Upper lobe of left lung (tissue), 6 donors: ENCODE measurements around the gene CPNE5. TPM values are rescaled to one million over a fixed set of nuclear protein-coding genes. Genes with fewer than 3 reads are reported as not detected.

ENCODE experiments used
- ATAC-seq, 2 donors: fragments of 200-7000 bp; cut with Tn5 transposase; one replicate each; pipeline ENCODE4 v1.9.1; 2022; ENCODE audit warnings: mild to moderate bottlenecking in 2 of 2, moderate library complexity in 2 of 2; ENCODE audit not compliant: low FRiP score in 2 of 2
- DNase-seq, 2 donors: peaks; one replicate each; pipeline ENCODE4 v3.0.0-alpha.2; 2019 to 2020
- H3K27ac ChIP-seq, 4 donors: fragments of 200-600 bp; sonication (generic); one replicate each; pipeline ENCODE4 v1.5.1; 2016 to 2019
- H3K27me3 ChIP-seq, 4 donors: fragments of 200-600 bp; sonication (generic); one replicate each; pipeline ENCODE4 v1.5.1; 2017 to 2019
- H3K36me3 ChIP-seq, 4 donors: fragments of 200-600 bp; sonication (generic); one replicate each; pipeline ENCODE4 v1.5.1; 2016 to 2019
- H3K4me1 ChIP-seq, 4 donors: fragments of 200-600 bp; sonication (generic); one replicate each; pipeline ENCODE4 v1.5.1; 2018 to 2019
- H3K4me3 ChIP-seq, 4 donors: fragments of 200-600 bp; sonication (generic); one replicate each; pipeline ENCODE4 v1.5.1; 2017 to 2019; ENCODE audit warnings: mild to moderate bottlenecking in 2 of 4, moderate library complexity in 1 of 4
- H3K9me3 ChIP-seq, 4 donors: fragments of 200-600 bp; sonication (generic); one replicate each; pipeline ENCODE4 v1.5.1; 2018 to 2019
- CTCF ChIP-seq, 6 experiments: fragments of 450-650 bp in 4 of 6; fragments of 200-600 bp in 2 of 6; sonication (generic) in 2 of 6; IDR thresholded peaks; one replicate each; pipeline ENCODE4 v1.5.1; 2016 to 2019; ENCODE audit warnings: antibody characterized with exemption in 6 of 6
- EP300 ChIP-seq, 4 donors: sonication (generic); formaldehyde crosslinking; IDR thresholded peaks; one replicate each; pipeline ENCODE4 v1.5.1; 2017; ENCODE audit warnings: antibody characterized with exemption in 4 of 4, control low read depth in 2 of 4
- POLR2A ChIP-seq, 4 donors: fragments of 450-650 bp; IDR thresholded peaks; one replicate each; pipeline ENCODE4 v1.5.1; 2016 to 2017; ENCODE audit warnings: antibody characterized with exemption in 4 of 4, mild to moderate bottlenecking in 2 of 4
- POLR2AphosphoS5 ChIP-seq, 2 donors: sonication (generic); formaldehyde crosslinking; IDR thresholded peaks; one replicate each; pipeline ENCODE4 v1.5.1; 2017; ENCODE audit warnings: antibody characterized with exemption in 2 of 2
- WGBS, 2 donors: methylation state at CpG; one replicate each; pipeline ENCODE4 v1.1.5; 2017 to 2018; 5-methylcytosine and 5-hydroxymethylcytosine counted together
- total RNA-seq, 6 donors: library from RNA; depleted of rRNA in 4 of 6; stranded (reverse); fragments of >200 nt in 4 of 6; gene quantifications; one replicate each; pipeline versions ENCODE4 v1.1.0 to v1.2.1, GENCODE V29; 2016 to 2021
- donor health status: DM: no; HTN: no; CAD: no; lungs with moderate emphysema.
- donor health status: DM: no; HTN: yes; CAD: no; lungs with severe emphysema.

The CPNE5 gene
- total RNA-seq, 6 donors from 2014 or later, result 0.89 to 5.4 (median 2.5) TPM

GRCh38 chr6:36839749-36840431 lies 646 bp upstream of the CPNE5 start:
- Histone ChIP-seq H3K36me3 (no peaks in the 10 kb centered on the region), H3K27me3 (peaks cover 0 to 19% (median 9%) of the 10 kb centered on the region in 4 donors), H3K27ac (no peak overlapping the region), H3K4me1 (peaks cover 21 to 26% (median 25%) of the 10 kb centered on the region in 4 donors), H3K4me3 (peak overlapping the region; percentile 18 to 58 (median 52)), H3K9me3 (no peaks in the 10 kb centered on the region)
- WGBS, 2 donors, result 1 to 2% methylated on average over 22 to 26 of the region's 70 CpGs
- TF ChIP-seq POLR2AphosphoS5 (IDR thresholded peaks at IDR 0.05) (no peak), EP300 (IDR thresholded peaks at IDR 0.05) (no peak), POLR2A (IDR thresholded peaks at IDR 0.05) (no peak), CTCF (IDR thresholded peaks at IDR 0.05) (peak in 1 of 6 experiments; percentile 19)
- ATAC-seq, result peak in 1 of 2 donors; percentile 79
- peak in 1 of 2 donors; percentile 92 for DNase-seq

- DNase-seq (no peak), ATAC-seq (no peak)
- no peaks in the 10 kb centered on the region for H3K36me3 ChIP-seq
- no peak overlapping the region for H3K4me3 ChIP-seq
- H3K27me3 ChIP-seq, result peaks cover 0 to 19% (median 9%) of the 10 kb centered on the region in 4 donors
- 97 to 98% methylated on average over 6 of the region's 6 CpGs for WGBS, 2 donors
- no peaks in the 10 kb centered on the region for H3K9me3 ChIP-seq
- H3K27ac ChIP-seq, result no peak overlapping the region
- peaks cover 21 to 26% (median 25%) of the 10 kb centered on the region in 4 donors for H3K4me1 ChIP-seq
- TF ChIP-seq CTCF (IDR thresholded peaks at IDR 0.05) (no peak), POLR2A (IDR thresholded peaks at IDR 0.05) (no peak), POLR2AphosphoS5 (IDR thresholded peaks at IDR 0.05) (no peak), EP300 (IDR thresholded peaks at IDR 0.05) (no peak)
Observed at GRCh38 chr6:36837686-36838085, 1.6 kb downstream of the CPNE5 start.

DNA sequence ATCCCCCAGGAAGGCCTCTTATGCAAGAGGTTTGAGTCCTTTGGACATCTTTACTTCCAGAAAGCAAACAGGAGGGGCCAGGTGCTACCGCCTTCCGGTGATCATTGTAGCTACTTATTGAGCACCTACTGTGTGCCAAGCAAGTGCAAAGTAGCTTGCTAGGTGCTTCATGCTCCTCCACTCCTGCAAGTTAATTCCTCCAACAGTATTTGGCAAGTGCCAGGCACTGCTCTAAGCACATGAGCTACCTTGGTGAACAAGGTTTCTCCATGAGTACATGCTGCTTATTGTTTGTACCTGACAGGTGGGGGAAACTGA lies 2.3 kb downstream of the CPNE5 start:
- H3K27me3 ChIP-seq, result peaks cover 0 to 19% (median 9%) of the 10 kb centered on the region in 4 donors
- TF ChIP-seq POLR2AphosphoS5 (IDR thresholded peaks at IDR 0.05) (no peak), CTCF (IDR thresholded peaks at IDR 0.05) (no peak), POLR2A (IDR thresholded peaks at IDR 0.05) (no peak), EP300 (IDR thresholded peaks at IDR 0.05) (no peak)
- H3K27ac ChIP-seq, result no peak overlapping the region
- no peaks in the 10 kb centered on the region for H3K9me3 ChIP-seq
- peaks cover 21 to 26% (median 25%) of the 10 kb centered on the region in 4 donors for H3K4me1 ChIP-seq
- no peaks in the 10 kb centered on the region for H3K36me3 ChIP-seq
- DNase-seq (no peak), ATAC-seq (no peak)
- no peak overlapping the region for H3K4me3 ChIP-seq
- WGBS, 2 donors, result 80 to 100% methylated on average over 1 to 2 of the region's 2 CpGs

- TF ChIP-seq POLR2A (IDR thresholded peaks at IDR 0.05) (no peak), POLR2AphosphoS5 (IDR thresholded peaks at IDR 0.05) (no peak), EP300 (IDR thresholded peaks at IDR 0.05) (no peak), CTCF (IDR thresholded peaks at IDR 0.05) (no peak)
- Histone ChIP-seq H3K4me1 (peaks cover 21 to 26% (median 23%) of the 10 kb centered on the region in 4 donors), H3K36me3 (no peaks in the 10 kb centered on the region), H3K27ac (no peak overlapping the region), H3K4me3 (no peak overlapping the region), H3K27me3 (peaks cover 0 to 19% (median 9%) of the 10 kb centered on the region in 4 donors), H3K9me3 (no peaks in the 10 kb centered on the region)
- no peak for ATAC-seq
- WGBS, 2 donors, result 82 to 94% methylated on average over 3 of the region's 3 CpGs
- DNase-seq, result no peak
Observed at GRCh38 chr6:36836111-36837021, 2.9 kb downstream of the CPNE5 start.
